ENCODE results near the gene EEF2KMT. TPM values are rescaled to one million over a fixed set of nuclear protein-coding genes. Genes with fewer than 3 reads are reported as not detected.
"Not testable (repeated sequence)": the region's sequence is repeated elsewhere in the genome, so short reads cannot be mapped to it uniquely, and the experiment has no call there.

Gene EEF2KMT, protein sequence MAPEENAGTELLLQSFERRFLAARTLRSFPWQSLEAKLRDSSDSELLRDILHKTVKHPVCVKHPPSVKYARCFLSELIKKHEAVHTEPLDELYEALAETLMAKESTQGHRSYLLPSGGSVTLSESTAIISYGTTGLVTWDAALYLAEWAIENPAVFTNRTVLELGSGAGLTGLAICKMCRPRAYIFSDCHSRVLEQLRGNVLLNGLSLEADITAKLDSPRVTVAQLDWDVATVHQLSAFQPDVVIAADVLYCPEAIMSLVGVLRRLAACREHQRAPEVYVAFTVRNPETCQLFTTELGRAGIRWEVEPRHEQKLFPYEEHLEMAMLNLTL
- 1.8 TPM for total RNA-seq

- not testable (repeated sequence) for H3K27me3 ChIP-seq (ENCODE audit: insufficient read depth, low read length); H3K4me1 ChIP-seq (ENCODE audit: insufficient read depth, low read length); H3K9me3 ChIP-seq (ENCODE audit: low read depth, low read length)
- peak within 1 kb of the TSS; percentile 49 for H3K4me3 ChIP-seq (ENCODE audit: low read length)
These were observed at the start of gene EEF2KMT for GRCh38 chr16:5097470-5098220. Gene EEF2KMT, minus strand, starts transcription at chr16:5097795. Its CDS starts 56 bp downstream, at chr16:5097739.

GRCh38 chr16:5144621-5144956 lies 47.0 kb upstream of the EEF2KMT start:
- H3K4me1 ChIP-seq (ENCODE audit: insufficient read depth, low read length); H3K9me3 ChIP-seq (ENCODE audit: low read depth, low read length); H3K4me3 ChIP-seq (ENCODE audit: low read length); H3K27me3 ChIP-seq (ENCODE audit: insufficient read depth, low read length): not testable (repeated sequence)

DNA sequence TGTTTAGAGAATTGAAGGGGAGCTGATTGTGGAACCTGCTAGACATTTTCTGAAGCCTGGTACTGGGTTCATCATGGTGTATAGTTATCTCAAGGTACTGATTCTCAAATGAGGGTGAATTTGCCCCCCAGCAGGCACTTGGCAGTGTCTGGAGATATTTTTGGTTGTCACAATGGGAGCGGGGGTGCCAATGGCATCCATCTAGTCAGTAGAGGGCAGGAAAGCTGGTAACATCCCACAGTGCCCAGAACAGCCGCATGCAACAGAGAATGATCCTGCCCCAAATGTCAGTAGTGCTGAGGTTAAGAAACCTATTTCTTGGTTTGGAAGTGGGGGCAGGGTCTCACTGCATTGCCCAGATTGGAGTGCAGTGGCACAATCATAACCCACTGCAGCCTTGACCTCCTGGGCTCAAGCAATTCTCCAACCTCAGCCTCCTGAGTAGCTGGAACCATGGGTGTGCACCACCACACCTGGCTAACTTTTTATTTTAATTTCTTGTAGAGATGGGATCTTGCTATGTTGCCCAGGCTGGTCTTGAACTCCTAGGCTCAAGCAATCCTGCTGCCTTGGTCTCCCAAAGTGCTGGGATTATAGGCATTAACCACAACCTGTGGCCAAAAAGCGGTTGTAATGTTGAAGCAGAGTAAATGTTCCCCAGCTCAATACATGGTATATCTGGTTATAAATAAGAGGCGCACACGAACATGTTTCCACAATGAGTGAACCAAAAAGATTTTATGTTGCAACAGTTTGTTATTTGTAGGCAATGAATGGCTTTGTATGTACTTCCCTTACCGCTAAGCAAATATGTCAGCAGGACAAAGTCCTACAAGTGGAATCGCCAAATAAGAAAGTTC lies 46.4 kb upstream of the EEF2KMT start:
- no peaks in the 10 kb centered on the region for H3K27me3 ChIP-seq (ENCODE audit: insufficient read depth, low read length)
- no peak overlapping the region for H3K4me3 ChIP-seq (ENCODE audit: low read length)
- H3K4me1 ChIP-seq (ENCODE audit: insufficient read depth, low read length): no peaks in the 10 kb centered on the region

GRCh38 chr16:5140151-5140550 lies 42.6 kb upstream of the EEF2KMT start:
- not testable (repeated sequence) for H3K4me1 ChIP-seq (ENCODE audit: insufficient read depth, low read length); H3K4me3 ChIP-seq (ENCODE audit: low read length)

More for the DNA sequence above, 46.4 kb upstream of the EEF2KMT start:
- H3K9me3 ChIP-seq (ENCODE audit: low read depth, low read length): no peaks in the 10 kb centered on the region

DNA sequence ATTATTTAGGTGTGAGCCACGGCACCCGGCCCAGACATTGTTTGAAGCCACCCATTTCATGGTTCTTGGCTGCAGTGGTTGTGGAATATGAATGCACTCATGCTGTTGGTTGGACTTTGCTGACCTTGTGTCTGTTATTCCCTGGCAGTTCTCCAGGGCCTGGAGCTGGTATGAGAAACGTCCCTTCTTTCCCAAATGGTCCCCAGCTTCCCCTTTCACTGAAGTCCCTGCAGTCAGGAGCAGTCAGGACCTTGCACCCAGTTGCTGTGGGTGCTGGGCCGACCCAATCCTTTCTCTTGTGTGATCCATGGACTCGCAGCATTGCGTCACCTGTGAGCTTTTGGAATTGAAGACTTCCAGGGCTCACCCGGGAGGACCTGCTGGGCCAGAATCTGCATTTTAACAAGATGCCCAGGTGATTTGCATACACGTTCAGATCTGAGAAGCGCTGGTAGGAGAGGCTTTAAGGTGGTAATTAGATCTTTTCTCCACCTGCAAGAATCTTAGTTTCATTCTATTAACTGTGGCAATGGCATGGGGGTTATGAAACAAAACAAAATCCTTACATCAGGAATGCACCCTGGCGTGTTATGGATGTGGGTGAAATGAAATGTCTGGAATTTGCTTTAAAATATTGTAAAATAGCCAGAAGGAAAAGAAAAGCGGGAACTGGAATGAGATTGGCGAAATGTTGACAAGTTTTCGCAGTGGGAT lies 37.3 kb upstream of the EEF2KMT start:
- H3K9me3 ChIP-seq (ENCODE audit: low read depth, low read length); H3K4me1 ChIP-seq (ENCODE audit: insufficient read depth, low read length); H3K27me3 ChIP-seq (ENCODE audit: insufficient read depth, low read length); H3K4me3 ChIP-seq (ENCODE audit: low read length): not testable (repeated sequence)

More at GRCh38 chr16:5140151-5140550, 42.6 kb upstream of the EEF2KMT start:
- H3K27me3 ChIP-seq (ENCODE audit: insufficient read depth, low read length); H3K9me3 ChIP-seq (ENCODE audit: low read depth, low read length): not testable (repeated sequence)

DNA sequence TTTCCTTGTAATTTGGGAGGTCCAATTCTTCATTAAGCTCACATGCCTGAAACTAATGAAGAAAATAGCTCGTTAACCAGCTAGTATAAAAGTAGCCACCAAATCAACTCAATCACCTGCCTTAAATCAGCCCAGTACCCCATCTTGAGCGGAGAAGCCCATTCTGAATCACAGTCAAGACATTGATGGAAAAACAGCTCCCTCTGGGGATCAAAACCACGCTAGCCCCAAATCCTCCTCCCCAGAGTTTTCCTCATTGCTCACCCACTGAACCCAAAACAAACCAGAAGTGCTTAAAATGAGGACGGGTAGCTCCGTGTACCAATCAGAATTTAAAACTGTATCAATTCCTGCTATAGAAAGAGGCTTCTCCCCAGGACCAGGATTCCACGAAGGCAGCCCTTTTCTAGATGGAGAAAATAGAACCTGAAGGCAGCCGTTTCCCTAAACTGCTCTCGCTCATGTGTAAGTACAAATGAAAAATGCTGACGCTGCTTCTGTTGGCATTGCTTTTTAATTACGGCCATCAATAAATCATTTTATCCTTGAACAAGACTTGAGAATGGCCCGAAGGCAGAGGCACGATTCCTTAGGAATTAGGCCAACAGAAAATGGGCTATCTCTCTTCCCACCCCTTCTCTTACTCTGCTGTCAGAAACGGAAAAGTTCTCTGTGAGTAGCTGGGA lies 35.5 kb upstream of the EEF2KMT start:
- H3K27me3 ChIP-seq (ENCODE audit: insufficient read depth, low read length); H3K4me1 ChIP-seq (ENCODE audit: insufficient read depth, low read length); H3K4me3 ChIP-seq (ENCODE audit: low read length); H3K9me3 ChIP-seq (ENCODE audit: low read depth, low read length): not testable (repeated sequence)

DNA sequence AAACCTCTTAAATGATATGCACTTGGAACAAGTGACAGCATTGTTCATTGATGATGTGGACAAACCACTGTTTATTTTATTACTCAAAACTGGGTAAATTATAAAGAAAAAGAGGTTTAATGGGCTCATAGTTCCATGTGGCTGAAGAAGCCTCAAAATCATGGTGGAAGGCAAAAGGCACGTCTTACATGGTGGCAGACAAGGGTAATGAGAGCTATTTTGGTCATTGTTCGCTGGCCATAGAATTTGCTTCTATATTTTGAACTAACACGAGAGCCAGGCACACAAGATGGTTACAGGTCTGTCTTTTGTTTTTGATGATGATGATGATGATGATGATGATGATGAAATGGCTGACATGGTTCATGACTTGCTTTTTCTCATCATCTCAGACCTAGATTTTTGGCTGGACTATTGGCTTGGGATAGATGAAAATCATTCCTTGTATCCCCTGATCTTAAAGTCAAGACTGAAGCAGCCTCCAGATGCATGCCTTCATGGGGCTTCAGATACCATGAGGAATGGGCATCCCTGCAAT lies 33.9 kb upstream of the EEF2KMT start:
- not testable (repeated sequence) for H3K4me1 ChIP-seq (ENCODE audit: insufficient read depth, low read length); H3K4me3 ChIP-seq (ENCODE audit: low read length); H3K27me3 ChIP-seq (ENCODE audit: insufficient read depth, low read length); H3K9me3 ChIP-seq (ENCODE audit: low read depth, low read length)

DNA sequence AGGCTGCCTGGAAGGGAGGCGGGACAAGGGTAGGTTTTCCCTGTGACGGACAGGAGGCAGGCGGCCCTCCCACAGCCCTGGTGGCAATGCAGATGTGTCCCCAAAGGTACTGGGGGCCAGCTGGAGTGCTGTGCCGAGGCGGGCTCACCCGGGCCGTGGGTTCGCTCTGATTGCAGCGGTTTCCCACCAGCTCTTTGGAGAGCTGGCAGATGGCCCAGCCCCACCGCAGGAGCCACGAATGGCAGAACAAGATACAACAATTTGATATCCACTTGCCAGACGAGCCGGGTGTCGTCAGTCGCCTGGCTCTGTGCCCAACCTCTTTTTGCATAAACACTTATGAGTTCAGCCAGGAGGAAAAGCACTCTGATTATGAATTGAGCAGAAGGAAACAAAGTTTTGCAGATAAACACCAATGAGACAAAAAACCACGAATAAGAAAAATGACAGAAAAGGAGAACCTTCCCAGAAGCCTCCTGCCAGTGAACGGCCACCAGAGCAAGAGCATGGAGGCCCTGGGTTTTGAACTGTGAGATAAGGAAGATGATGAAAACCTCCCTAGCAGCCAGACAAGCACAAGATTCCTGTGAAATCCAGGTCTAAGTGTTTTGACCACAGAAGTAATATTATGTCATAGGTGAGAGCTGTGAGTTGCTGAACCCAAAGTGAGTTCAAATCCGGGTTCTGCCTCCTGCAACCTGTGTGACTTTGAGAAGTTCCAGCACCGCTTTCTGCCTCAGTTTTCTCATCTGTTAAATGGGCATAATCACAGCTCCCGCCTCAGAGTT lies 19.9 kb upstream of the EEF2KMT start:
- H3K4me3 ChIP-seq (ENCODE audit: low read length); H3K9me3 ChIP-seq (ENCODE audit: low read depth, low read length); H3K27me3 ChIP-seq (ENCODE audit: insufficient read depth, low read length); H3K4me1 ChIP-seq (ENCODE audit: insufficient read depth, low read length): not testable (repeated sequence)

- H3K9me3 ChIP-seq (ENCODE audit: low read depth, low read length); H3K27me3 ChIP-seq (ENCODE audit: insufficient read depth, low read length); H3K4me3 ChIP-seq (ENCODE audit: low read length); H3K4me1 ChIP-seq (ENCODE audit: insufficient read depth, low read length): not testable (repeated sequence)
These were observed 19.2 kb upstream of the EEF2KMT start for GRCh38 chr16:5116780-5117295.

GRCh38 chr16:5110933-5111332 lies 13.3 kb upstream of the EEF2KMT start:
- not testable (repeated sequence) for H3K9me3 ChIP-seq (ENCODE audit: low read depth, low read length); H3K4me3 ChIP-seq (ENCODE audit: low read length); H3K27me3 ChIP-seq (ENCODE audit: insufficient read depth, low read length); H3K4me1 ChIP-seq (ENCODE audit: insufficient read depth, low read length)

- Histone ChIP-seq H3K4me3 (ENCODE audit: low read length) (no peak overlapping the region), H3K27me3 (ENCODE audit: insufficient read depth, low read length) (no peaks in the 10 kb centered on the region), H3K4me1 (ENCODE audit: insufficient read depth, low read length) (no peaks in the 10 kb centered on the region), H3K9me3 (ENCODE audit: low read depth, low read length) (no peaks in the 10 kb centered on the region)
These were observed 11.0 kb upstream of the EEF2KMT start for GRCh38 chr16:5108505-5109158.

DNA sequence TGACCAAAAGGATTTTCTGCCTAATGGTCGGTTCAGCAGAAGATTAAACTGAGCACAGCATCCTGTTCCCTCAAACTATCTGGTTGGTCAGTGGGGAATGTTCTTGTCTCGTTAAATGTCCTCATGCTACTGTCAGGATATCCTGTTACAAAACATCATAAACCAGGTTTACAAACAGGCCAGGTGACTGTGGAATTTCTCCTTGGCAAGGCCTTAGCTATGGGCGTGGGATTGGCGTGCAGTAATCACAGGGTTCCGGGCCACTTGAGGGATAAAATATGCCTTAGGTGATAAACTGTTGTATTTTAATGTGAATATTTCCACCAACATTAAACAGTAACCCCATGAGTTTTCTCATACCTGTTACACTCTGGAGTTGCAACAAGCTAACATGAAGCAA lies 7.4 kb upstream of the EEF2KMT start:
- not testable (repeated sequence) for H3K4me1 ChIP-seq (ENCODE audit: insufficient read depth, low read length); H3K27me3 ChIP-seq (ENCODE audit: insufficient read depth, low read length); H3K9me3 ChIP-seq (ENCODE audit: low read depth, low read length); H3K4me3 ChIP-seq (ENCODE audit: low read length)
